OCI-LY3 (cell line): ENCODE results near the gene KCNAB3.

Source experiments
- CTCF ChIP-seq: fragments of 200-600, 300-600 bp; sonication (generic); IDR thresholded peaks from 2 replicates; pipeline ENCODE4 v1.5.1; 2014; ENCODE audit warnings: antibody characterized with exemption, low read length, low read depth
- EZH2phosphoT487 ChIP-seq: fragments of 200-600 bp; shearing (Covaris generic); IDR thresholded peaks from 2 replicates; pipeline ENCODE4 v1.6.1; 2018; ENCODE audit warnings: antibody characterized with exemption, mixed run types, low read depth

- no peak for TF ChIP-seq CTCF
- no peak for TF ChIP-seq EZH2phosphoT487
Measured at GRCh38 chr17:7894866-7895265, 34.8 kb downstream of the KCNAB3 start.
